GM19240 (cell line): ENCODE measurements around the gene DTNB.

Experiments used
- DNase-seq: peaks from one replicate; pipeline ENCODE4 v3.0.0; 2011; ENCODE audit warnings: low spot score; ENCODE audit not compliant: insufficient read length

The DTNB gene

GRCh38 chr2:25505622-25506021 is 167.8 kb downstream of the DTNB start:
- DNase-seq: no peak

DNA sequence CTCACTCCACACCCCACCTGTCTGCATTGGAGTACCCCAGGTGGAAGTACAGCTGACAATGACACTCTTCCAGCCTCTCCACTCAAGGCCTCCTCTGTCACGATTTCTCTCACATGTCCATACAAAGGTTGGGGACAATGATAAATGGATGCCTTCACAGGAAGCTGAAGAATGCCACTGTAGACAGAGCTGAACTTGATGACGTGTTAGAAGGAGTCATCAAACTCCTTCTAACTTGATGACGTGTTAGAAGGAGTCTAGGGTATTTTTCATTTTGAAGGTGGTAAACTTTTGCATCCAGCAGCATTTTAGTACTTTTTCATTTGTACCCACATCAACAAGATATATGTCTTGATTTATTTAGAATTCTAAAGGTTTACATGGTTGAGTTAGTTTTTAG is 168.2 kb downstream of the DTNB start:
- no peak for DNase-seq

DNA sequence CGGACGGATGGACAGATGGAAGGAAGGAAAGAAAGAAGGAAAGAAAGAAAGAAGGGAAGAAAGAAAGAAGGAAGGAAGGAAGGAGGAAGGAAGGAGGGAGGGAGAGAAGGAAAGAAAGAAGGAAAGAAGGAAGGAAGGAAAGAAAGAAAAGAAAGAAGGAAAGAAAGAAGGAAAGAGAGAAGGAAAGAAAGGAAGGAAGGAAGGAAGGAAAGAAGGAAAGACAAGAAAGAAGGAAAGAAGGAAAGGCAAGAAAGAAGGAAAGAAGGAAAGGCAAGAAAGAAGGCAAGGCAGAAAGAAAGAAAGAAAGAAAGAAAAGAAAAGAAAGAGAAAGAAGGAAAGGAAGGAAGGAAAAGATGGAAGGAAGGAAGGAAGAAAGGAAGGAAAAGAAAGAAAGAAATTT is 169.1 kb downstream of the DTNB start:
- no peak for DNase-seq

- DNase-seq: no peak
Measured at GRCh38 chr2:25499157-25499556, 174.2 kb downstream of the DTNB start.

GRCh38 chr2:25497918-25498407 is 175.4 kb downstream of the DTNB start:
- no peak for DNase-seq

GRCh38 chr2:25497229-25497917 is 176.0 kb downstream of the DTNB start:
- no peak for DNase-seq

GRCh38 chr2:25494616-25495015 is 178.8 kb downstream of the DTNB start:
- no peak for DNase-seq

DNA sequence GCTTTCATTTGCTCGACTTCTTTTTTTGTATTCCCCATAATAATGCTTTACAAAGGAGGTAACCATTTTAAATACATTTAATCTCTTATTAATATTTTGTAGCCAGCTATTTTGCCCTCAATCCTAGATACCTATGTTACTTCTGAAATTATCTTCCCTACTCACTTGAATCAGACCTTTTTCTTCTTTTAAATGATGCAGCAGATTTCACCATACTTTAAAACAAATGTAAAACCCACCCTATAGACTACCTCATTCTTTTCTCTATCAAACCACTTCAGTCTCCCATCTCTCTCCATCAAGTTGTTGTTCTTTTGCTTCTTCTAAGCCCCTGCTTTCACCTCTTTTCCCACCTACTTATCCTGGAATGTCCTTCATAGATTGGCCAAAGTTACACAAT is 180.2 kb downstream of the DTNB start:
- DNase-seq: no peak

- DNase-seq: no peak
Measured at GRCh38 chr2:25492726-25493125, 180.7 kb downstream of the DTNB start.

DNA sequence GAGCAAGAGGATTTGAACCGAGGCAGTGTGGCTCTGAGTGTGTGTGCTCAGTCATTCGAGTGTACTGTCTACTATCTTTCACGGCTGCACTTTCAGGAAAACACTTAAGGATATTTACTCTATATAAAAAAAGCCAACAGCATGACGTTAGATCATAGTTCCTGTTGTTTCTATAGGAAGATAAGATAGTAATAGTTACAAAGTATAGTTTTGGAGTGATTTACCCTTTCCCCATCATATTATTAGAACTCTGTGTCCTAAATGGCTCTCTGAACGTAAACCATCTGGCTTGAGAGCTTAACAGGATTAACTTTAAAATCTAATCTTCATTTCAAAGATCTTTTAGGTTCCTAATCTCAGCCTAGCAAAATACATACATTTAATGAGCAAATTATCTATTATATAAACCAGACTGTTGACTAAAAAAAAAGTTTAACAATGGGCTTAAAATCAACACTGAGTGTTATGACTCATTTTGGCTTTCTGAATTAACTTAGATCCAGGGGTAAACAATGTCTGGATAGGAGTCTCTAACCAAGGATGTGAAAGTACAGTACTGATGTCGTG is 181.3 kb downstream of the DTNB start:
- DNase-seq: no peak

DNA sequence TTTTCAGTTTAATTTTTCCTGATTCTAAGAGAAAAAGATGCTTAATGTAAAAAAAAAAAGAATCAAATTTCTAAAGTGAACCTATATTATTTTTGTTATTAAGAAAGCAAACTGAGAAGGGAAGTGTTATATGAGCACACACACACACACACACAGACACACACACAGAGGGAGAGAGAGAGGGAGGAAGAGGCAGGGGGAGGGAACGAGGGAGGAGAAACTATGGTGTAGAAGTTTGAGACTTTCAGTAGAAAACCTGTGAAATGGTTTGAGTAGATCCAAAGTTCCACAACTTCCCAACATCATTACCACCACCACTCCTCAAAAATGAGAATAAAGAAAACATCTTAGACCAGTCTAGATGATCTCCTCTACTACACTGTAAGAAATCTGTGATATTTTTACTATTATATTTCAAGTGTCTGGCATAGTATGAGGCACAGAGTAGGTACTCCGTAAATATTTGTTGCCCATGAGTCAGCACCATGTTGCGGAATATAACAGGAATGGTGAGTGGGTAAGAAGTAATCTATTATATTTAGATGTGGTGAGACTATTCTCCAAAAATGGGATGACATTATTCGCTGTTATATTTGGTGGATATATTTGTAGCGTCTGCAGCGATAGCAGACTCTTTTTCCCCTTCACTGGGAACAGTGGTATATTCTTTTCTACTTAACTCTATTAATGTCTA is 182.2 kb downstream of the DTNB start:
- DNase-seq: no peak

GRCh38 chr2:25490217-25490616 is 183.2 kb downstream of the DTNB start:
- no peak for DNase-seq

DNA sequence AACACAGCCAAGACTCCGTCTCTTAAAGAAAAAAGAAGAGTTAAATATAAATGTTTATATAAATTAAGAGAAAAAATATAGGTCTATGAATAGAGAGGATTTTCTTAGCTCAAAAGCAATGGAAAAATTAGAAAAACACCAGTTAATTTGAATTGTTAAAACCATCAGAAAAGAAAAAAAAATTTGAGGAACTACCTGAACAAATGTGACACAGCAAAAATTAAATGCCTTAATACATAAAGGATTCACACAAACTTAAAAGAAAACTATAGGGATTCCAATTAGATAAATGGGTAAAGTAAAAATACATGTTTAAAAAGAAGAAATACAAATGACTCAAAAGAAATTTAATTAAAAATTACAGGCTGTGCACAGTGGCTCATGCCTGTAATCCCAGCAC is 183.7 kb downstream of the DTNB start:
- DNase-seq: no peak

GRCh38 chr2:25483607-25484266 is 189.6 kb downstream of the DTNB start:
- DNase-seq: no peak

- no peak for DNase-seq
Measured at GRCh38 chr2:25482341-25482740, 191.0 kb downstream of the DTNB start.

DNA sequence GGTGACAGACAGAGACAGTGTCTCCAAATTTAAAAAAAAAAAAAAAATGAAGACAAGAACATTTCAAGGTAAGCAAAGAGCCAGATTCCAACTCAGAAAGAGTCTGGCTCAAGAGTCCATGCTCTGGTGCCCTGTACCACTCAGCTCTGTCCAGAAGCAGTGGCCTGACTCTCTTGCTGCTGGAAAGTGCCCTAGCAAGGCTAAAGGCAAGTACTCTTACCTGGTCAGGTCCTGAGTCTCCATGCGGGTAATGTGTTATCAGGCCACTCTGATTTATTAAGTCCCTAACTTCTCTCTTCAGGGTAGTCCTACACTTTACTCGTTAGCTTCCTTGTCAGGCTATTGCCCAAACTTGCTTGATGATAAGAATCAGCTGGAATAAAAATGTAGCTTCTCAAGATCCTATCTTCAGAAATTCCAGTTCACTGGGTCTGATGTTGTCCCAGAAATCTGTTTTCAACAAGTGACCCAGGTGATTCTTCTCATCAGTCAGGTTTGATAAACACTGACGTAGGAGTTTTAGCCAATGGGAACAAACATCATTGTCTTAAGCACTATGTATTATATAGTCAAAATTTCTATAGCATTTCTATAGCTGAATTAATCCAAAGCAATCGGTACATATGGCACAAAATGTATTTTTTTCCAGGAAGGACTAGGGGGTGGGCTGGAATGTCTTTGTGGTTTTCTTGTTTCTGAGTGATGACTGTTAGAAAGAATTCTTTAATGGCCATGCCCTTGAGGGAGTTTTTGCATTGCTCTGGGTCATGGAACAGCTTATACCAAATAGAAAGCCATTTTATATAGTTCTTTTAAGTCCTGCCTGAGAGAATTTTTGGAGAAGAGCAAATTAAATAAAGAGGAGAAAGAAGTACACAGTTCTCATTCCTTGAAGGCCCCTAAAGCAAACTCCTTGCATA is 191.7 kb downstream of the DTNB start:
- no peak for DNase-seq

- no peak for DNase-seq
Measured at GRCh38 chr2:25480561-25480960, 192.8 kb downstream of the DTNB start.

DNA sequence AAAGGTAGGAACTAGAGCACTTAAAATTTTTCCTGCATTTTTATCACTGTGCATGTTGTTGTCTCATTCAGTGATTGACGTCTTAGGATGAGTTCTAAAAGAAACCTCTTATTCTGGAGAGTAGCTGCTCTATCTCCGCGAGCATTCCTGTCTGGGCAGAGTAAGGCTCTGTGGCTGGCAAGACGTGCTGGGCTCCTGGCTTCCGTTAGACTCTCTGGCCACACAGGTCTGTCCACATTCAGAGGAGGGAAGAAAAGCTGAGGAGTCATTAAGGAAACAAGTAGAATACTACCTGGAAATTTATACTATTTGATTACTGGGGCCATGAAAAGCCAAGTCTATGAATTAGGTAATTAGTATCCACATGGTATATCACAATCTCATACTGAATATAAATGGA is 193.6 kb downstream of the DTNB start:
- DNase-seq: no peak

GRCh38 chr2:25478736-25479135 is 194.6 kb downstream of the DTNB start:
- no peak for DNase-seq

DNA sequence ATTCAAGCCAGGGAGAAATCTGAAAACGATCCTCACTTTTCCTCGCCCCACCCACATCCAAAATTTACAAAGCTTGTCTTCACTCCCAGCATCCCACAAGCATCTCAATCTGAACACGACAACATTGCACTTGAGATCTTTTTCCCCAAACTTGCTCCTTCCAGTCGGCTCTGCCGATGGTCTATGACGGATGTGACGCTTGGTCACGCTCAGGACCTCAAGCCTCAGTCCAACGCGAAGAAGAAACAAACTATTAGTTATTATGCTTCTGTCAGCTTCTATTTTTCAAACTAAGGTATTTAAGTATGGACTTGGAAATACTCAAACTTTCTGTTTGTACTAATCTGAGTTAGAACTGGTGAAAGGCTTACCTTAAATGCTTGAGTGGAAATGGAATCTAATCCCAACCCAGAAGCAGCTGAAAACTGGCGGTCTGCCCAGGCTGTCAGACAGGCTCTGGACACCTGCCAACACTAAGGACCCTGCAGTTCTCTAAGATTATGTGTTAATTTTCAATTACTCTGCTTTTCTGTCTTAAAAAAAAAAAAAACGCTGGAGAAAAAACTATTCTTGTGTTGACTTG is 199.5 kb downstream of the DTNB start:
- DNase-seq: no peak

DNA sequence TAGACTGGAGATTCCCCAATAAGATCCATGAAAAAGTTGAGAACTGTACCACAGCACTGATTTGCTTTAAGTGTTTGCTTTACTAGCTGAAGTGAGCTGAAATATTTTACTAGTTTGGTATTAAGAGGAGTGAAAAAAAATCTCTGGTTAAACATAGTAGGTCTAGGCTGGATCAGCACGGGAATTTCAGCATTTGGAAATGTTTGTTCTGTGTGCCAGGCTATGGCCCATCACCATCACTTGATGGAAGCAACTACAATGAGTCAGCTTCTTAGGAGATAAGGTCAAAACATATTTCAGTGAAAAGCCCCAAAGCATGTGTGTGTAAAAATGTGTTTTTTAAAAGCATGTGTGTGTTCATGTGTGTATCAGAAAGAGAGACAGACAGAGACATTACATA is 200.2 kb downstream of the DTNB start:
- DNase-seq: no peak
